Measurements from ENCODE around the gene SRRD.

SRRD gene

DNA sequence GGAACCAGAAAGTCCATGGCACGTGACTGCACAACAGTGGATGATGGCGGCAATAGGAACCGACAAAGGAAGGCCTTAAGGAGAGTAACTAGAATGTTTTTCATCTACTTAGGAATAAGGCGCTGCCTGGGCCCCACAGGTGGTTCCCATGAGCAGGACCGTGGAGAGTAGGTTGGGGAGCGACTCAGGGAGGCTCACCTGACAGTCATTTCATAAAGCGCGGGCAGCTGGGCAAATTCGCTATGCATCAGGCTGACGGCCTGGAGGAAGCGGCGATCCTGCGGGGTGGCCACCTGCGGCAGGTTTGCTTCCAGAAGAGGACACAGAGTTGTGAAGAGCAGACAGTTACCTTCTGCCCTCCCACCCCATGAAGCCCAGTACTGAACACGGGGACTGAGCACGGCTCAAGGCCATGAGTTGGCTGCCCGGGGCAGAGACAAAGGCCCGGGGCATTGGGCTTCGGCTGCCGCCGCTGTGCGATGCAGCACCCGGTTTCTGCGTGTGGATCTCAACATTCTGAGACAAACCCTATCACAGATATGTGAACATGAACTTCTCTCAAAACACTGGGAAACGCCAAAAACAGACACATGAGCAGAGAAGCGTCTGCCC is 25.9 kb upstream of the SRRD start:
- no peak overlapping the region for H3K4me3 ChIP-seq (ENCODE audit: low read depth, low read length)
- no peak for TF ChIP-seq CTCF (IDR thresholded peaks at IDR 0.05; ENCODE audit: borderline replicate concordance, insufficient read depth, low read depth, low read length)

- no peak overlapping the region for H3K4me3 ChIP-seq (ENCODE audit: low read depth, low read length)
- no peak for TF ChIP-seq CTCF (IDR thresholded peaks at IDR 0.05; ENCODE audit: borderline replicate concordance, insufficient read depth, low read depth, low read length)
Measured at GRCh38 chr22:26460202-26460601, 23.5 kb upstream of the SRRD start.

GRCh38 chr22:26461188-26461810 is 22.4 kb upstream of the SRRD start:
- no peak overlapping the region for H3K4me3 ChIP-seq (ENCODE audit: low read depth, low read length)
- peak; percentile 79 for TF ChIP-seq CTCF (IDR thresholded peaks at IDR 0.05; ENCODE audit: borderline replicate concordance, insufficient read depth, low read depth, low read length)

DNA sequence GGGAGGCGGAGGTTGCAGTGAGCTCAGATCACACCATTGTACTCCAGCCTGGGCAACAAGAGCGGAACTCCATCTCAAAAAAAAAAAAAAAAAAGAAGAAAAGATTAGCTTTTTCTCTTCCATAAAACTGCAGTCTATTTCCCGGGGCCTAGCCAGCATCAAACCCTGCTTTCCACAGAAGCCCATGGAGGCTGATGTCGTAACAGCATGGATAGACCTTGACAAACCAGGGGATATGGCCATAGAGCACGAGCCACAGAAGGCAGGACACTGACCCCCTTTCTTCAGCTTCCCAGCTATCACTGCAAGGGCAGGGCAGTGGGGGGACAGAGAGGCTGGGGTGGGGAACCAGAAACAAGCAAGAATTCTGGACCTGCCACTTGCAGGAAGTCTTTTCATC is 21.6 kb upstream of the SRRD start:
- H3K4me3 ChIP-seq (ENCODE audit: low read depth, low read length) = no peak overlapping the region
- TF ChIP-seq CTCF (IDR thresholded peaks at IDR 0.05; ENCODE audit: borderline replicate concordance, insufficient read depth, low read depth, low read length) = no peak

DNA sequence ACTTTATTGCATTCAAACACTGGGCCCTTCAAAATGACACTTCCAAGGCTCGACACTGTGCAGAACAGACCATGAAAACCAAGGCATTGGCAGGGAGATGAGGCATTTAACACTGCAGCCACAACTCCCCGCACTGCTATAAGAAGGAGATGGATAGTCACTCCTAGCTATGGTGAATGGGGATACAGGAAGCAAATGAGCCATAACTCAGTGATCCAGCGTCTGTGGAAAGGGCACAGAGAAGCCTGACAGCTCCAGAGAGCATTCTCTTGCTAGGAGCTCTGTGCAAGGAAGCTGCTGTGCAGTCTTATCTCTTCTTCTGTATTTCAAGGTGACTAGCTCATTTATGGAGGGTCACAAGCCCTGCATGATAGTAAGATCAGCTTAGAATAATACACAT is 21.0 kb upstream of the SRRD start:
- no peak overlapping the region for H3K4me3 ChIP-seq (ENCODE audit: low read depth, low read length)
- no peak for TF ChIP-seq CTCF (IDR thresholded peaks at IDR 0.05; ENCODE audit: borderline replicate concordance, insufficient read depth, low read depth, low read length)

DNA sequence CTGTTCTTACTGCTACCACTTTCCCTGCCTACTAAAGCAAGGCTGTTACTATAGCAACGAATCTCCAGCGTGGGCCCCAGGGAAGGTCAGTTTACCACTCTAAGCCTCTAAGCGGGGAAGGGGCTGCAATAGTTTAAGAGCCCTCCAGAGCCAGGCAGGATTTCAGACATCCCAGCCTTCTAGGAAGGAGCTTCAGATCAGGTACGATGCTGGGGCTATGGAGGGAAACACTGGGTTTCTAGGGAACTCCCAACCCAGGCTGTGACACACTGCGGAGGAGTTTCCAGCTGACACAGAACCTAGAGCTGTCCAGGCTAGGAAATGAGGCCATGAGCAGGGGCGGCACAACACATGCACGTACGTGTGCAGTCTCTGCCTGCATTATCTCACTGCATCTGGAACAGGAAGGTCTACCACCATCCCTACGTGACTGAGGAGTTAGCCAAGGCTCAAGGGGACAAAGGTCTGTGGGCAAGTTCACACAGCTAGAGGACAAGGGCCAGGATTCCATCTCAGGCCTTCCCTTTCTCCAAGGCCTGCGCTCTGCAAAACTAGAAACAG is 20.5 kb upstream of the SRRD start:
- TF ChIP-seq CTCF (IDR thresholded peaks at IDR 0.05; ENCODE audit: borderline replicate concordance, insufficient read depth, low read depth, low read length) = no peak

DNA sequence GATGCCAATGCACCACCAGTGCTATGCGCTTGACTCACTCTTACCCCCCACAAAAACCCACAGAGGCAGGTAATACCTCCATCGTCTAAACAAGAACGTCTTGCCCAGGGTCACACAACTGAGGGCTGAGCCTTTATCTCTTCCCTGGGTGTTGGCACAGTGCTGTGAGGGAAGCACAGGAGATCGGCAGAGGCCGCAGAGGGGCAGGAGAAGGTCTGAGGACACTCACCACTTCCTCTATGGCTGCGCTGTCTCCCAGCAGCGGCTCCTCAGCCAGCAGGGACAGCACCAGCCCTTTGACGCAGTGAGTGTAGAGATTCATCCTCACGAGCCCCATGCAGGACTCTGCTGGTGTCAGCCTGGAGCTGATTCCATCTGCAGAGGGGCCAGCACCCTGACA is 20.0 kb upstream of the SRRD start:
- no peak for TF ChIP-seq CTCF (IDR thresholded peaks at IDR 0.05; ENCODE audit: borderline replicate concordance, insufficient read depth, low read depth, low read length)
- no peak overlapping the region for H3K4me3 ChIP-seq (ENCODE audit: low read depth, low read length)

More for the DNA sequence above, 20.5 kb upstream of the SRRD start:
- H3K4me3 ChIP-seq (ENCODE audit: low read depth, low read length) = no peak overlapping the region
